NOMO-1 treated with dmso at 0.1 percent for 144 hours (cell line): ENCODE results near the gene MEA1.
"Not testable (repeated sequence)": the region's sequence is repeated elsewhere in the genome, so short reads cannot be mapped to it uniquely, and the experiment has no call there.

Experiments used
- DNase-seq: peaks from one replicate; lab custom pipeline; 2025; ENCODE audit not compliant: unreplicated experiment; lab: John Stamatoyannopoulos, UW

The MEA1 gene

GRCh38 chr6:43013097-43013842 lies 476 bp downstream of the MEA1 start:
- DNase-seq: peak; percentile 22

DNA sequence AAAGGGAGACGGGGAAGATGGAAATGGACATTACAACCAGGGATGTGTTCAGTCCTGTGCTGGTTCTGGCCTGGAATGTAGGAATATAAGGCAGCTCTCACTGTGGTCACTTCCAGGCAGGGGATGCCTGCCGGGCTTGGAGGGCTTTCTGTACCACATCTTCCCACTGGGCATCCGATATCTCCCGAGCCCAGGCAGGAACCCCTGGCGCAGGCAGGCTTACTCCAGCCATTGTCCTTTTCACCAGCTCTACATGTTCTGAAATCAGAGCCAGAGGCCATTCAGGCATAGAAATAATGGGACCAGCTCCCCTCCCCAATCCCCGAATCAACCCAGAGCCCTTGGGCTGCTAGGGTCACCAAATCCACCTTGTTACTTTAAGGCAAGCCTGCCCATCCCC lies 1.4 kb downstream of the MEA1 start:
- no peak for DNase-seq

GRCh38 chr6:43011207-43011606 lies 2.5 kb downstream of the MEA1 start:
- no peak for DNase-seq

DNA sequence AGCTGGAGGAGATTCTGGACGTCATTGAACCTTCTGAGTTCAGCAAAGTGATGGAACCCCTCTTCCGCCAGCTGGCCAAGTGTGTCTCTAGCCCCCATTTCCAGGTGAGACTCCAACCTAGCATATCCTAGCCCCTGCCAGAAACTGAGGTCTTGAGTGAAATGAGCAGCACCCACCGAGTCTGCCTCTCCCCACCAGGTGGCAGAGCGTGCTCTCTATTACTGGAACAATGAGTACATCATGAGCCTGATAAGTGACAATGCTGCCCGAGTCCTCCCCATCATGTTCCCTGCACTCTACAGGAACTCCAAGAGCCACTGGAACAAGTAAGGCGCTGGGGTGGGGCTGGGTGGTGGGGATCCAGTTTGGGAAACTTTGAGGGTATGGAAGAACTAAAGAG lies 4.6 kb downstream of the MEA1 start:
- DNase-seq: no peak

GRCh38 chr6:43007126-43007525 lies 6.6 kb downstream of the MEA1 start:
- DNase-seq: no peak

DNA sequence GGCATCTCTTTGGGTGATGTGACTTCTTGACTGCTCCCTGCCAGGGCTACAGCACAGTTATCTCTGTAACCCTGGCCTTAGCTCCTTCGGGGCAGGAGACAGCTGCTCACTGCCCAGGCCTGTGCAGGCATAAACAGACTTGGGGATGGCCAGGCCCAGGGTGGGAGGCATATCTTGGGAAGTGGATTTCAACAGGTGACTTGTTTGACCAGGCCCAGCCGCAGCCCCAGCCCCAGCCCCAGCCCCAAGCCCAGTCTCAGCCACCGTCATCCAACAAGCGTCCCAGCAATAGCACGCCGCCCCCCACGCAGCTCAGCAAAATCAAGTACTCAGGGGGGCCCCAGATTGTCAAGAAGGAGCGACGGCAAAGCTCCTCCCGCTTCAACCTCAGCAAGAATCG lies 7.5 kb downstream of the MEA1 start:
- no peak for DNase-seq

GRCh38 chr6:43005844-43006243 lies 7.9 kb downstream of the MEA1 start:
- DNase-seq: no peak

- no peak for DNase-seq
These were observed 11.9 kb downstream of the MEA1 start for GRCh38 chr6:43001843-43002242.

DNA sequence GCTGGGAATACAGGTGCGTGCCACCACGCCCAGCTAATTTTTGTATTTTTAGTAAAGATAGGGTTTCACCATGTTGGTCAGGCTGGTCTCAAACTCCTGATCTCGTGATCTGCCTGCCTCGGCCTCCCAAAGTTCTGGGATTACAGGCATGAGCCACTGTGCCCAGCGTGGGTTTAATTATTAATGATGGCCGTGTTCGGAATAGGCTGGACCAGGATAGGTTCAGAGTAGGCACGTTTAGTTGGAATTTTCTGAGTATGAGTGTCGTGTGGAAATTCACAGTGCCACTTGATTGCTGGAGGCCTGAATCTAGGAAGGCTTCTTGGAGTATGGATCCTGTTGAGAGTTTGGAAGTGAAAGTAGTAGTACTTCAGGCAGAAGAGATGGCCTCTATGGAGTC lies 15.5 kb downstream of the MEA1 start:
- DNase-seq: not testable (repeated sequence)

- no peak for DNase-seq
These were observed 17.2 kb downstream of the MEA1 start for GRCh38 chr6:42996513-42996912.

DNA sequence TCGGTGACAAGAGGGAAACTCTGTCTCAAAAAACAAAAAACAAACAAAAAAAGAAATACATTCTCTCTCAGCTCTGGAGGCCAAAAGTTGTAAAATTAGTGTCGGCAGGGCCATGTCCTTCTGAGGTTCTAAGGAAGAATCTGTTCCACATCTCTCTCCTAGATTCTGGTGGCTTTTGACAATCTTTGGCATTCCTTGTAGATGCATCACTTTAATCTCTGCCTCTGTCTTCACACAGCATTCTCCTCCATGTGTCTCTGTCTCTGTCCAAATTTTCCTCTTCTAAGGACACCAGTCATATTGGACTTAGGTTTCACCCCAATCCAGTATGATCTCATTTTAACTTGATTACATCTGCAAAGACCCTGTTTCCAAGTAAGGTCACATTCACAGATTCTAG lies 20.3 kb downstream of the MEA1 start:
- no peak for DNase-seq

DNA sequence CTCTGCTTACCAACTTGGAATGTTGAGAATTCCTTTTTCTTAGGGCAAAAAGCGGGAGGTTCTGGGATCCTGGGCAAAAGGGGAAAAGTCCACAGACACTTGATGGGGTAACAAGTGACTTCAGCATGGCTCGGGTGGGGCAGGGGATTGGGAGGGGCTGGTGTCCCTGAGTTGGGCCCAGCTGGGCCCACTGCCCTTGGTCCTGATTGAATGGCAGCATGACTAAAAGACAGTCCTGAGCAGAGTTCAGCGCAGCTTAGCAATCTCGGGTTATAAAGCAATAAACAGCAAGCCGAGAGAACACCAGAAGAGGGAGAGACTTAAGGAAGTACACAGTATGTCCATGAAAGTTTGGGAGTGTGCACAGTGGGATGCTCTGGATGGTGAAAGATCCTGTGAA lies 23.8 kb downstream of the MEA1 start:
- DNase-seq: no peak

DNA sequence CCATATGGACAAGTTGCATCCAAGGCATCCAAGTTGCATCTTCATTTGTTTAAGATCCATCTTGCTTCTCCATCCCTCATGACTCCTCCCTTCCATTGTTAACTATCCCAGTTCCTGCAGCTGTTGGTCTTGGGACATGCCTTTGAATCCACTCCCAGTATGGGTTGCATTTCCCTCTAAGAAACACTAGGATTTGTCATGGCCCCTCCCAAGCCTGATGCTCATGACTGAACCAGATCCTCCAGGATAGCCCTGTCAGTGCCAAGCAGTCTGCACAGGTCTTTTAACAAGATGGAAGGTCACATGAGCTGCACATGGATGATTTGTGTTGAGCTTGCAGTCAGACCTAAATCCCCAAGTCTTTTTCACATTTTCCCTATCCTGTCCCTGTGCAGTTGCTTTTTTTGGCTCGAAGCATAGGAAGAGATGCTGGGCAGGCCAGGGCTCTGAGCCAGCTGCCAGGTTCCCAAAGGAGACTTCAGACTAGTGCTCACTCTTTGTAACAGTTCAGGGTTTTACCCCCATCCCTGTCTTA lies 25.2 kb downstream of the MEA1 start:
- no peak for DNase-seq

DNA sequence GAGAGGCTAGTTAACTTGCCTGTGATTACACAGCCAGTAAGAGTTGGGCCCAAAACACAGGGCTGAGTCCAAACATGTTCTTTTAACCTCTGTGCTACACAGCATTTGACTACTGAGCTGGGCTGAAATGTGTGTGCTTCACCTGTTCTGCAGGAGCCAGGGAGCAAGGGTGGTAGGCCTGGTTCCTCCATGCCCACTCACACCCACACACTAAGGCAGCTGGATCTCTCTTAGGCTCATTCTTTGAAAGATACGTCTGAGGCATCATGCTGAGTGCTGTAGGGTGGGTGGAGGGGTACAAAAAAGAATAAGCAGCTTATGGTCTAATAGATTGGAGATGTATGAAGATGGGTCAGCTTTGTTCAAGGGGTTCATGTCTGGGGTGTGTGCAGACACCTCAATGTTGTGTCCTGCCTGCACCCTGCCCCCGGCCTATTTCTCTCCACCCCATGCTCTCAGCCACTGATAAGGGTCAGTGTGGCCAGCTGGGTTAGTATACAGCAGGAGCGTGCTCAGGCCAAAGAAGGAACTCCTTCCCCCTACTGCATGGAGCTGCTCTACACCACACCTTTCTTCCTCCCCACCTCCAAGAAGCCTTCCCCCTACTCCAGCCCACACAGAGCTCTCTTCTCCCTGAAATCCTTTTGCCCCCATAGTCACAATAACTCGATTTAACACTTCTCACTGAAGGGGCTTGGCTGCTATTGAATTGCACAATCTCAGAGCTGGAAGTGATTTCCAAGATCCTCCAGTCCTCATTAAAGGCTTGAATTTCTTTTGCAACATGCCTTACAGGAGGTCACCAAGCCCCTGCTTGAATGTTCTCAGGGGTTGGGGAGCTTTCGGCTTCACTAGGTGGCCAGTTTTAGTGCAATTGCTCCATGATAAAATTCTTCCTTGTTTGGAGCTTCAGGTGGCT lies 26.0 kb downstream of the MEA1 start:
- no peak for DNase-seq

DNA sequence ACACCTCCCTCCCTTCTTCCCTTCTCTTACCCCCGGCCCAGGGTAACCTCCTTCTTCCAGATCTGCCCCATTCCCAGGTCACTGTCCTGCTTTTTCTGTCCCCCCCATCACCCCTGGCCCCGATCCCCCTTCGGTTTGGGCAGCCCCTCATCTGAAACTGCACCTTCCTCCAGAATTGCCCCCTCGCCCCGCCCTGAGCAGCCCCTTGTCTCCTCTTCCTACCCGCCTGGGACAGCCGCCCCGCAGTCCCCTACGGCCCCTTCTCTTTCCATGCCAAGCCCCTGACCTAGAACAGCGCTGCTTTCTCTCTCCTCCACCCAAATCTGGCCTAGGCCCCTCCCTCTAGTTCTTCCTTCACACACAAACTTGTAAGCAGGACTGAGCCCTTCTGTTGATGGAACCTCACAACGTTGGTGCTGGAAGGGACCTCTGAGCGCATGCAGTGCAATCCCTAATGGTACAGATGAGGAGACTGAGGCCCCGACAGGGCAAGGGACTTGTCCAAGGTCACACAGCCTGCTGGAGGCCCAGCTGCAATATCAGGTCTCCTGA lies 28.7 kb downstream of the MEA1 start:
- no peak for DNase-seq

- DNase-seq: peak; percentile 97
These were observed 29.5 kb downstream of the MEA1 start, which contains the start of gene PPP2R5D for GRCh38 chr6:42984001-42984923. PPP2R5D (plus strand) TSS chr6:42984570; CDS start chr6:42984678, 108 bp downstream.

- DNase-seq: no peak
These were observed 31.9 kb downstream of the MEA1 start for GRCh38 chr6:42981836-42982235.

DNA sequence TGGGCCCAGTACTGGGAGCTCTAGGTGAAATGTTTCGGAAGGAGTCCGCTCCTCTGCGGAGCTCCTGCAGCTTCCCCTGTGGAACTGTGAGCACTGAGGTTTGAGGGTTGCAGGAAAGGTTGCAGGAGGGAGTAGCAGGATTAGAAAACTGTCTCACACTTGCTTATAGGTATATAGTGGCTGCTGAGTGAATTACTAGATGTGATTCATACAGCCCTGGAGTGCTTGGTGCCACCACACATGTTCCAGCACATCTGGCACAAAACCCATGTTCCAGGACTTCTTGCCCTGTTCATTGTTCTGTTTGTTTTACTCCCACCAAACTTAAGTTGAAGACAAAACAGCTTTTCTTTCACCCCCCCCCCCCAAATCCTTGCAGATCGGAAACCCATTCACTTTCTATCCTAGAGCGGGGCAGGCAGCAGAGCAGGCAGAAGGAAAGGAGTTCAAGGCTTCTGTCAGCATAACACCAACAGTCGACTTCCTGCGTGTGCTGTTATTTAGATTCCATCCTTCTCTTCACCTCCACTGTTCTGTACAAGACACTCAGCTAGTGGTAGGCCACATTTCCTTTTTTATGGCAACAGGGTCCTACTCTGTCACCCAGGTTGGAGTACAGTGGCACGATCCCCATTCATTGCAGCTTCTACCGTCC lies 34.1 kb downstream of the MEA1 start:
- DNase-seq: no peak

DNA sequence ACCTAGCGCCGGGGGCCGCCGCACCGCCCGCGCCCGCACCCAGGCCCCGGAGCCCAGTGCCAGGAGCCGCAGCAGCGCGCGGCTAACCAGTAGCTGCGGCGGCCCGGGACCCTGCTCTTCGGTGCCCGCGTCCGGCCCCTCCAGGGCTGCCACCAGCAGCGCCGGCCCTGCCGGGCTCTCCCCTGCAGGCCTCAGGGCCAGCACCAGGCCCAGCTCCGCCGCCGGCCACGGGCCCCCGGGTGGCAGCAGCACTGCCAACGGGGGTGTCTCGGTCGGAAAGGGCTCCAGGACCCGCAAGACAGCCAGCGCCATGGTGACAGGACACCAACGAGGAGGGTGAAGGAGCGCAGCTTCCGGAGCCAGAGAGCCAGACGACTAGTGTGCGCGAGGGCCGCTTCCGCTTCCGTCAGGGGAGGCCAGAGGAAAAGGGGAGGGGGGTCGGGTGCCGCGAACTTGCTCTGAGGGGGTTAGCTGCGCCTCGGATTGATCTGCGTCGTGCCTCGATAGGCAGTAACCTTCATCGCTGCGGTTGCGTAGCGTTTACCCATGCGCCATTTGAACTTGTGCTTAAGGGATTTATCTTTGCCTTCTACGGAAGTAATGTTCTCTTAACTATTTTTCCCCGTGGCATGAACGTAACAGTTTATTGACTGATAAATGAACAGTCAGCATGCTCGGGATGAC lies 34.8 kb downstream of the MEA1 start, which contains the start of gene PEX6:
Gene PEX6 (minus strand): TSS at position 343 of the 684 bp plus-strand sequence. CDS start 31 bp downstream, at position 312.
- peak; percentile 95 for DNase-seq
